Activated T-helper 1 cell treated with anti-CD3 and anti-CD28 coated beads, Interleukin-2, amount 50 U/mL, for 16 hours (primary cell): ENCODE results near the gene LRRK2.

Source experiments
- DNase-seq, 2 donors: peaks; one replicate each; pipeline ENCODE4 v3.0.0-alpha.2; 2020; ENCODE audit warnings: low read depth in 1 of 2, low spot score in 1 of 2

The LRRK2 gene

GRCh38 chr12:40224439-40225291 is at the start of gene LRRK2:
Gene LRRK2, plus strand, starts transcription at chr12:40224997. Its CDS starts 135 bp downstream, at chr12:40225132.
- DNase-seq = peak in 1 of 2 donors; percentile 9

- no peak for DNase-seq
Observed at GRCh38 chr12:40175045-40175444, 49.8 kb upstream of the LRRK2 start.

GRCh38 chr12:40175489-40175888 is 49.3 kb upstream of the LRRK2 start:
- DNase-seq = no peak

GRCh38 chr12:40178701-40179100 is 46.1 kb upstream of the LRRK2 start:
- DNase-seq = no peak

GRCh38 chr12:40181490-40181889 is 43.3 kb upstream of the LRRK2 start:
- no peak for DNase-seq

- no peak for DNase-seq
Observed at GRCh38 chr12:40183715-40184114, 41.1 kb upstream of the LRRK2 start.

- DNase-seq = no peak
Observed at GRCh38 chr12:40184493-40185302, 40.1 kb upstream of the LRRK2 start.

- no peak for DNase-seq
Observed at GRCh38 chr12:40185303-40185693, 39.5 kb upstream of the LRRK2 start.

- DNase-seq = no peak
Observed at GRCh38 chr12:40188558-40189320, 36.1 kb upstream of the LRRK2 start.

GRCh38 chr12:40192704-40193255 is 32.0 kb upstream of the LRRK2 start:
- DNase-seq = no peak

GRCh38 chr12:40194846-40195245 is 30.0 kb upstream of the LRRK2 start:
- DNase-seq = no peak

- no peak for DNase-seq
Observed at GRCh38 chr12:40197590-40197989, 27.2 kb upstream of the LRRK2 start.

GRCh38 chr12:40198601-40199000 is 26.2 kb upstream of the LRRK2 start:
- DNase-seq = no peak

GRCh38 chr12:40202095-40203059 is 22.4 kb upstream of the LRRK2 start:
- no peak for DNase-seq

- no peak for DNase-seq
Observed at GRCh38 chr12:40203060-40203430, 21.8 kb upstream of the LRRK2 start.

- DNase-seq = no peak
Observed at GRCh38 chr12:40204337-40204736, 20.5 kb upstream of the LRRK2 start.

GRCh38 chr12:40207551-40207950 is 17.2 kb upstream of the LRRK2 start:
- no peak for DNase-seq

- DNase-seq = no peak
Observed at GRCh38 chr12:40208707-40209446, 15.9 kb upstream of the LRRK2 start.

GRCh38 chr12:40209886-40210285 is 14.9 kb upstream of the LRRK2 start:
- no peak for DNase-seq
